ENCODE measurements around the gene ABCA5. TPM values are rescaled to one million over a fixed set of nuclear protein-coding genes. Genes with fewer than 3 reads are reported as not detected.
A peak's percentile ranks its signal among the peaks of the same experiment; 100 is the strongest.
"Not testable (repeated sequence)": the region's sequence is repeated elsewhere in the genome, so short reads cannot be mapped to it uniquely, and the experiment has no call there.

The ABCA5 gene
- total RNA-seq, 6 donors from 2014 or later = 10.5 to 62.4 (median 23.1) TPM

- no peak for ATAC-seq (ENCODE audit: low FRiP score in 2 of 2)
- TF ChIP-seq POLR2AphosphoS5 (IDR thresholded peaks at IDR 0.05) (no peak), EP300 (IDR thresholded peaks at IDR 0.05) (no peak), CTCF (IDR thresholded peaks at IDR 0.05) (no peak), POLR2A (IDR thresholded peaks at IDR 0.05) (no peak)
- Histone ChIP-seq H3K4me3 (no peak overlapping the region), H3K36me3 (no peaks in the 10 kb centered on the region), H3K9me3 (no peaks in the 10 kb centered on the region), H3K27ac (no peak overlapping the region), H3K27me3 (no peaks in the 10 kb centered on the region), H3K4me1 (no peaks in the 10 kb centered on the region)
- no peak for DNase-seq
- WGBS, 2 donors = 62 to 68% methylated on average over 4 of the region's 4 CpGs
Observed at GRCh38 chr17:69207151-69207550, 119.8 kb downstream of the ABCA5 start.

- no peaks in the 10 kb centered on the region for H3K36me3 ChIP-seq
- no peaks in the 10 kb centered on the region for H3K9me3 ChIP-seq
- no peaks in the 10 kb centered on the region for H3K27me3 ChIP-seq
- no peaks in the 10 kb centered on the region for H3K4me1 ChIP-seq
- WGBS, 2 donors = 90 to 95% methylated on average over 6 of the region's 6 CpGs
- H3K4me3 ChIP-seq = no peak overlapping the region
- no peak for DNase-seq
- no peak for ATAC-seq (ENCODE audit: low FRiP score in 2 of 2)
- H3K27ac ChIP-seq = no peak overlapping the region
- no peak for TF ChIP-seq POLR2AphosphoS5 (IDR thresholded peaks at IDR 0.05)
- TF ChIP-seq CTCF (IDR thresholded peaks at IDR 0.05) = no peak
- TF ChIP-seq EP300 (IDR thresholded peaks at IDR 0.05) = no peak
- TF ChIP-seq POLR2A (IDR thresholded peaks at IDR 0.05) = no peak
Observed at GRCh38 chr17:69198238-69198637, 128.7 kb downstream of the ABCA5 start.

- H3K4me1 ChIP-seq; ATAC-seq (ENCODE audit: low FRiP score in 2 of 2); H3K4me3 ChIP-seq; H3K9me3 ChIP-seq; H3K27me3 ChIP-seq; H3K36me3 ChIP-seq; H3K27ac ChIP-seq: not testable (repeated sequence)
- WGBS, 2 donors = 92% methylated on average over 30 of the region's 40 CpGs; no CpG with 5 or more reads in 1 of the 2 donors
- DNase-seq = peak in 1 of 2 donors; percentile 77
Observed at GRCh38 chr17:69196105-69196653, 130.8 kb downstream of the ABCA5 start.

Small RNAs within 50 kb of the gene (small RNA-seq; reads per million reads assigned to genes)
- 0 reads per million in 4 donors for gene RF00561
- gene SNRPGP4 = 0 reads per million in 4 donors

Other genes starting within 250 kb of the ABCA5 start
- 100 to 1,000 TPM in 1 of 6 donors, 10 to 100 TPM in 5; 17.6 to 176 (median 44.3) TPM for gene ABCA6, start 185.2 kb downstream of the ABCA5 start, total RNA-seq
- 10 to 100 TPM in 2 of 6 donors, 1 to 10 TPM in 4; 1.8 to 29.3 (median 5.1) TPM for gene ABCA10, start 98.3 kb downstream of the ABCA5 start, total RNA-seq
- 10 to 100 TPM in 1 of 6 donors, 1 to 10 TPM in 4, under 1 TPM in 1; 0.33 to 16.8 (median 5.9) TPM for gene MAP2K6, start 87.6 kb upstream of the ABCA5 start, total RNA-seq

Measured in upper lobe of left lung (tissue), 6 donors.